AG08395 (cell line): ENCODE data around the gene PRDM11.

Source experiments
- DNase-seq: peaks from one replicate; pipeline ENCODE4 v3.0.0; 2012; ENCODE audit warnings: mixed read lengths, low spot score

The PRDM11 gene

DNA sequence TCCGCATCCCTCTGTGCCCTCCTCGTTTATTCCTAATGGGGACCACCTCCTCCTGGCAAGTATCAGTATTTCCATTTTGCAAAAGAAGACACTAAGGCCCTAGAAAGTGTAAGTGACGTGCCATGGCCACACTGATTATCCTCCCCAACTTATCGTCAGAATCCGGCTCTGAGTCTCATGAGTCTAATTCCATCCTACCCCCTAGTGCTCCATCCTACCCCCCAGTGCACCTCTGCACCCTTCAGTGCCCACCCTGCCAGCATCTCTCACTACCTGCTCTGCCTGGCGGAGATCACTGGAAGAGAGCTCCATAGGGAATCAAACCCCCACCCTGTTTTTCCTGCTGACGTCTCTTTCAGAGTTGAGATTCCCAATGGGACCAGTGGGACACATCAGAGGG, 31.8 kb downstream of the PRDM11 start:
- no peak for DNase-seq

DNA sequence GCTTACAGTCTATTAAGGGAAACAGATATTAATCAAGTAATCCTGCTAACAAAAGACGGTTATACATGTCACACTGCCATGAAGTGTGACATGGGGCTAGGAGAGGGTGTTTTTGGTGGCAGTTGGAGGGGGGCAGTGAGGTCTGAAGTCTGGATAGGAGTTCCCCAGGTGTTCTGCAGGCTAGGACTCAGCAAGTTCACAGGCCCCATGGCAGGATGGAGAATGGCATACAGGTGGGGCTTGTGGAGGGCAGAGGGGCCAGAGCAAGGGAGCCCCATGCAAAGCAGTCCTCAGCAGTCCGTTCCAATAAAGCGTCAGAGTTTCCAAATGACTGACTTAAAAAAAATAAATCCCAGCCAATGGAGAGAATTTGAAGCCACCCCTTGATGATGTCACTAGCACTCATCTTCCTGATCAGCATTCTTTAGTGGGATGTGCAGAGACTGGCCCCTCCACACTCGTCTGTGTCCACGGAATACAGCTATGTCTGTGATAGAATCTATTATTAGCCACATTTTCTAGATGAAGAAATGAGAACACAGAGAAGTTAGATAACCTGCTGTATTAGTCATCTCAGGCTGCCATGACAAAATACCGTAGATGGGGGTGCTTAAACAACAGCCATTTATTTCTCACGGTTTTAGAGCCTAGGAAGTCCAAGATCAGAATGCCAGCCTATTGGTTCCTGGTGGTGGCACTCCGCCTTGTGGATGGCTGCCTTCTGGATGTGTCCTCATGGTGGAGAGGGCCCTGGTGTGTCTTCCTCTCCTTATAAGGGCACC, 32.6 kb downstream of the PRDM11 start:
- no peak for DNase-seq

DNA sequence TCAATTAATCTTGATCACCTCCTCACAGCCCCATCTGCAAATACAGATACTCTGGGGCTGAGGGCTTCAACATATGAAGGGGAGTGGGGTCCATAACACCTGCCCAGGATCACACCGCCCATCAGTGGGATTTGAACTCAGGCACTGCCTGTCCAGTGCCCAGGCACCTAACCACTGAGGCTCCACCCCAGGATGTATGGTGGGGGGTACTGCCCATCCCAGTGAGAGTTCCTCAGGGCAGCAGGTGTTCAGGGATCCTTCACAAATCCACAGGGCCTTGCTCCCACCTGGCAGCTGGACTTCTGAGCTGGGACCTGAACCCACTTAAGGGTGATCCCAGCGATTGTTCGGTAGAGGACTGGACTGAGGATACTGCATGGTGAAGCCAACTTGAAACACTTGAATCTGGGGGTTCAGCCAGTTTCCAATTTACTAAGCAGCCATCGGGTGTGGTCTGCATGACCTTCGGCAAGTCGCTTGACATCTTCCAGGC, 33.3 kb downstream of the PRDM11 start:
- no peak for DNase-seq

DNA sequence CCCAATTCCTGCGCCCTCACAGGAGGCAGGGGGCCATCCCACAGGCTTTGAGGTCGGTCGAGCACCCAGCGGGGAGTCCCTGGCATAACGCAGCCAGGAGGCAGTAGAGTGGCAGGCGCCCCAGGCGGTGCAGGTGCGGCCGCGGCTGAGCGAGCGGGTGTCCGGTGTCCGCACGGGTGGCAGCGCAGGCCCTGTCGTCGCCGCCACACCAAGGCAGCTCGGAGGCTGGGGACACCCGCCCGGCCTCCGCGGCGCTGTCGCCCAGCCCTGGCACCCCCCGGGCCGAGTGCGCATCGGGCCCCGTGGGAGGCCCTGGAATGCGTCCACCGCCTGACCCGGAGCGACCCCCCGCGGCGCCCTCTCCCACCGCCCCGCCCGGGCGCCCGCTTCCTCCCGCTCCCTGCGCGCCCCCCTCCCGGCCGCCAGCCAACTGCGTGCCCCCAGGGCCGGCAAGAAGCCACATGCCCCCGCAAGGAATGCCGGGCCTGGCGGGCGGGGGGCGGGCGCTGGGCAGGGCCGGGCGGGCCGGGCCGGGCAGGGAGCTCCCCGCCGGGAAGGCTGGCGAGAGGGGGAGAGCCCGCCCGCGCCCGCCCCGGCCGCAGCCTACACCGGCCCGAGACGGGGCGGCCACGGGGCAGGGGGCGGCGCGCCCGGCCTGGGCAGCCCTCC, 33.9 kb downstream of the PRDM11 start:
- peak; percentile 53 for DNase-seq

DNA sequence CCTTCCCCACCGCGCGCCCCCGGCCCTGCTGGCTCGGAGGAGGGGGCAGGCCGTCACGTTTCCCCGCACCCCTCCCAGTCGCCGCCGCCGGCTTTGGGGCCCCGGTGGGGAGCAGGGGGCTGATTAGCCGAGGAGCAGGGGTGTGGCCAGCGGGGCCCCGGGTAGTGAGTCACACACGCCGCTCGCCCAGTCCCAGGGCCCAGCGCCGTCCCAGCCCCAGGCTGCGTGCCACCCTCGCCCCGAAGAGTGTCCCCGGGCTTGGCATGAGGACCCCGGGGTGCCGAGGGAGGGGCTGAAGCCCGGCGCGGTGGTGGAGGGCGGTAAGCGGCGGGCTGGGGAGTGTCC, 34.4 kb downstream of the PRDM11 start:
- peak; percentile 90 for DNase-seq

DNA sequence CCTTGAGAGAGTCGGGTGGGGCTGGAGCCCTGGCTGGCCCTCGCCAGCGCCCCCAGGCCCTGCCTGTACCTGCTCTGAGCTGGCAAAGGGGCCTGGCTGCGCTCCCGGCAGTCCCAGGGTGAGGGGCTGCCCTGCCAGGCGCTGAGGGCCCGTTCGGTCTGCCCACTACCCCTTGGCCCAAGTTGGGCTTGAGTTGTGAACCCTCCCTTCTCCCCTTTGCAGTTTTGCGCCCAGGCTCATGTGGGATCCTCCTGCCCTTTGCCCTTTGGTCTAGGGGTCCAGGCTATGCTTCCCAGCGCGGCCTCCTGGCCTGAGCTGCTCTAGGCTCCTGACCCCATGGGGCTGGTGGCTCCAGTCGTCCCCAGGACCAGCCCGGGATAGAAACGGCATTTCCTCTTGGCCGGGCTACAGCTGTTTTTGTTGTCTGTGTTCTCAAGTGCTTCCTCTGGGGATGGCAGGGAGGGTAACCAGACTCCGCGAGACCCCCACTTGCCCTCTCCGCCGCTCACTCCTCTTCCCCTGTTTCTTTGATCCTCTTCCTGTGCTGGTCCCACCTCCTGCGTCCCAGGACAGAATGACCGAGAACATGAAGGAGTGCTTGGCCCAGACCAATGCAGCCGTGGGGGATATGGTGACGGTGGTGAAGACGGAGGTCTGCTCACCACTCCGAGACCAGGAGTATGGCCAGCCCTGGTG, 34.9 kb downstream of the PRDM11 start:
- DNase-seq = no peak

DNA sequence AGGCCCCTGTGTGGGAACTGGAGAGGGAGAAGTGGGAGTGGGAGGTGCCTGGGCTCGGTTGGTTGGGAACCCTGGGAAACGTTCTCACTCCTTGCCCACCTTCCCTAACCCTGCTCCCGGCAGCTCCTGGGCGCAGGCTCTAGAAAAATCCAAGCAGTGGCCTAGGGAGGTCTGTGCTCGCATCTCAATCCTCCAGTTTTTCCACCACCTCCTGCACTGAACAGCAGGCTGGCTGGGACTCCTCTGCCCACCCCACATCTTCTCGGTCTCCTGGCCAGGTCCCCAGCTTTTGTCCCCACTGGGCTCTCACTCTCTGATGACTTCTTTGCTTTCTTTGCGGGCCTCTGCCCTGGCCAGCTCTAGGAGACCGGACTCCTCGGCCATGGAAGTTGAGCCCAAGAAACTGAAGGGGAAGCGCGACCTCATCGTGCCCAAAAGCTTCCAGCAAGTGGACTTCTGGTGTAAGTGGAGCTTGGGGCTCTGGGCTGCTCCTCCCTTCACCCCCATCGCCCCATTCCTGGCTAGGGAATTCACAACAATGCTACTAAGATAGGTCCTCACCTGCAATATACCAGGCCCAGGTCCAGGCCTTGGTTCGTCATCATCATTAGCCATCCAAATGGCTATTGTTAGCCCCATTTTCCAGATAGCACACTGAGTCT, 35.6 kb downstream of the PRDM11 start:
- DNase-seq = no peak

DNA sequence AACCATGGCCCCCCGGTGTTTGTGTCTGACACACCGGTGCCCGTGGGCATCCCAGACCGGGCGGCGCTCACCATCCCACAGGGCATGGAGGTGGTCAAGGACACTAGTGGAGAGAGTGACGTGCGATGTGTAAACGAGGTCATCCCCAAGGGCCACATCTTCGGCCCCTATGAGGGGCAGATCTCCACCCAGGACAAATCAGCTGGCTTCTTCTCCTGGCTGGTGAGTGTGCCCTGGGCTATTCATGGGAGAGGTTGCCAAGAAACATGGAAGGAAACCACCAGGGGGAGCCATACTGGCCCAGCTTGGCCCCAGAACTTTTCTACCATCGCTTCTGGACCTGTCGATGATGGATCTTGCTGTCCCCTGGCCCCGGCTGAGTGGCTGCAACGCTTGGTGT, 36.5 kb downstream of the PRDM11 start:
- peak; percentile 48 for DNase-seq

DNA sequence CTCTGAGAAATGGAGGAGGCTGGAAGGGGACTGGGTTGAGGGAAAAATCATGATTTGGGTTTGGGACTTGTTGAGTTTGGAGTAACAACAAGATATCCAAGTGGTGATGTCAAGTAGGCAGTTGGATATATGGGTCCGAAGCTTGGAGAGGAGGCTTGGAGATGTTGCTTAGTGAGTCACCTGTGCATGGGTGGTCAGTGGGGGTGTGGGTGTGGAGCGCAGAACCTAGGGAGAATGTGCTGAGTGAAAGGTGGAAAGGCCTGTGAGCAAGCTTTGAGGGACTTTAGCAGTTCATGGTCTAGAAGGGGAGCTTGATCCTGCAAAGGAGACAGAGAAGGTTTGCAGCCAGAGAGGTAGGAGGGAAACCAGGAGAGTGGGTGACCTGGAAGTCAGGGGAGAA, 38.2 kb downstream of the PRDM11 start:
- DNase-seq = no peak

DNA sequence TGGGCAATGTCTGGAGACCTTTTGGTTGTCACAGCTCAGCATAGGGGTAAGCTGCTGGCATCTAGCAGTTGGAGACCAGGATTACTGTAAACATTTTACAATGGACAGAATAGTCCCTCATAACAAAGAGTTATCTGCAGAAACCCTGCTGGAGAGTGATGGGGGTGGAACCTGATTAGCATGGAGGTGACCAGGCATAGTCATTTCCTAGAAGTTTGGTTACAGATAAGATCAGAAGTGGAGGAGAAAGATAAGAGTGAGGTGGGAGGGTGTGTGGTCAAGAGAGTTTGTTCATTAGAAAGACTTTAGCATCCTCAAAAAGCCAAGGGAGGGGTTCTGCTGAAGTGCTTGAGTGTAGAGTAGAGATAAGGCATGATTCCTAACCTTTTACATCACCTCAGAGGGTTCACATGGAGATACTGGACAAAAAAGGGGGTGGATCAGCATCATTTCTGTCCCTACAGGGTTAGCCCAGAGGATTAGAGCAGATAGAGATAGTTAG, 38.8 kb downstream of the PRDM11 start:
- no peak for DNase-seq

DNA sequence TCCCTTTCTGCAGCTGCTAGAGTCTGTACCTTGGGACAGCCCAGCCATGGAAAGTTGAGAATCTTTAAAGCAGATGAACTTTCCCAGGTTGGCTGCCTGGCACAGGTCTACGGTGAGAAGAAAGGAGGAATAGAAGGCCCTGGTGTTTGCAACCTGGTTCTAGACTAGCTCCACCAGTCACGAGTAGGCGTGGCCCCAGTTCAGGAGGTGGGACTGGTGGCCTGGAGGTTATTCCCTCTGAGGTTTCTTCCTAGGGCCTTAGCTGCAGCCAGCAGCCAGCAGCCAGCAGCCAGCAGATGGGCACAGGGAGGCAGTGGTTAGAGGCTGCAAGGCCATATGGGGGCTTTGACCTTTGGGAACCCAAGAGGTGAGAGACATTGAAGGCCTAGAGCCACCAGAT, 40.9 kb downstream of the PRDM11 start:
- DNase-seq = no peak

DNA sequence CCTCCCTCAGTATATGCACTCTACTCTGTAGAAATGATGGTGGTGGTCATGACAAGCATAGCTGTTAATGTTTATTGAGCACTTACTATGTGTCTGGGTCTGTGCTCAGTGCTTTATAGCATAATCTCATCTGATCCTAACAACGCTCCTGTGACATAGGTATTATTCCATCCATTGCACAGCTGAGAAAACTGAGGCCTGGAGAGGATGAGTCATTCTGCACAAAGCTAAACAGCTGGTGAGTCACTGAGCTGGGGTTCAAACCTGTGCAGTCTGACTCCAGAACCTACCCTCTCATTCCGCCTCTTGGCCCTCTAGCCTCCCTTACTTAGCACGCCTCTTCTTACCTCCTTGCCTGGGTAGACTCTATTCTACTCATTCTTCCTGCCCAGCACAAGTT, 41.7 kb downstream of the PRDM11 start:
- DNase-seq = no peak

DNA sequence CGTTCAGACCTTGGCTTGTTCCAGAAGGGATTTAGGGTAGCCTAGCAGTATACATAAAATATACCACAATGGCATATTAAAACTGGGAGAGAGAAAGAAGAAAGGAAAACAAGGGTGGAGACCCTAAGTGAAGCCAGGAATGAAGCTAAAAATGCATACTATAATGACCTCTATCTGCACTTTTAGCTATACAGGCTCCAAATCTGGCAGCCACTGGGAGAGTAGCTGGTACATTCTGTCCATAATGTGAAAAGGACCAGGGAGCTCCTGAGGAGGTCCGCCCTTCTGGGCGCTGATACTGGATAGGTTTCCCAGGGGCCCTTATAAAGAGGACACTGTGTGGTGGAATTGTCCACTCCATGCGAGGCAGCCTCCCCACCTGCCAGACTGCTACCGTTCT, 42.8 kb downstream of the PRDM11 start:
- DNase-seq = no peak

DNA sequence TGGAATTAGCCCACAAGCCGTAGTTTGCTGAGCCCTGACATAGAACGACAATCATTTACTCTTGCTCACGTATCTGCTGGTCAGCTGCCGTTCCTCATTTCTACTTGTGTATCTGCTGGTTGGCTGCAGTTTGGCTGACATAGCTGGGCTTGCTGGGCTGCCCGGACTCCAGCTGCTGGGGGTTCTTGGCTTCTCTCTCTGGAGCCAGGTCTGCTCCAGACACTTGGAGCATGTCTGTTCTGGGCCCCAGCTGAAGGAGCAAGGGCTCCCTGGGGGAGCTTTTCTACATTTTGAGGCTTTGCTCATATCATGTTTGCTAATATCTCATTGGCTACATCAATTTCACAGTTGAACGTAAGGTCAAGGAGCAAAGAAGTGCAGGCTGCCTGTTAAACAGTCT, 47.3 kb downstream of the PRDM11 start:
- DNase-seq = no peak

DNA sequence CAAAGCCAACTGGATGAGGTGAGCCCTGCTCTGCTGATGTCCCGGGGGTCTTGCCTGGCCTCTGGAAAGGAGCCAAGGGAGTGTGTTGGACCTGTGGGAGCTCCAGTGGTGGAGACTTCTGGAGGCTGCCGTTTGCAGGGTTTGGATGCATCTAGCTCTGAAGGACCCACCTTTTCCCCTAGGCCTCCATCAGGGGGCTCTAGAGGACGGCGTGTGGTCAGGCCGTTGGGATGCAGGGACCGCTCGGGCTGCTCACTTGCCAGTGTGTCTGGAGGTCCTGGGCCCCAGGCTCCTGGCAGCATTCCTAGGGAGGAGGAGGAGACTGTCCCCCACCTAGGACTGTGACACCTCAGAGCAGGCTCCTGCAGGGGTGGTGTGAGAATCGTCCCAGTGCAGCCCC, 58.3 kb downstream of the PRDM11 start:
- no peak for DNase-seq

DNA sequence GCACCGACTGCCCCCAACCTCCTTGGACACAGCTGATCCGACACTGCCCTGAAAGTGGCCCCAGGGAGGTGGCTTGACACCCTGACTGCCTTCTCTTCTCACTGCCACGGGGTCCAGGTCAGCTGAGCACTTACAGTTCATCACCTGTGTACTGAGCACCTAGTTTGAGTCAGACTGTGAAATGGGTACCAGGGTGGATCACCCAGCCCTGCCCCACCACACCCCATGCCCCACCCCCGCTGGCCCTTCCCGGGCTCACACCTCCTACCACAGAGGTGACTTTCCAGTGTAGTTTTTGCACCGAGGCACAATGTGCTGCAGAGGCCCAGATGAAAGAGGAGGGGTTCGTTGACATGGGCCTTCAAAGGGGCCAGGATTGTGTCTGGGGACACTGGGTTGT, 59.5 kb downstream of the PRDM11 start:
- DNase-seq = no peak

DNA sequence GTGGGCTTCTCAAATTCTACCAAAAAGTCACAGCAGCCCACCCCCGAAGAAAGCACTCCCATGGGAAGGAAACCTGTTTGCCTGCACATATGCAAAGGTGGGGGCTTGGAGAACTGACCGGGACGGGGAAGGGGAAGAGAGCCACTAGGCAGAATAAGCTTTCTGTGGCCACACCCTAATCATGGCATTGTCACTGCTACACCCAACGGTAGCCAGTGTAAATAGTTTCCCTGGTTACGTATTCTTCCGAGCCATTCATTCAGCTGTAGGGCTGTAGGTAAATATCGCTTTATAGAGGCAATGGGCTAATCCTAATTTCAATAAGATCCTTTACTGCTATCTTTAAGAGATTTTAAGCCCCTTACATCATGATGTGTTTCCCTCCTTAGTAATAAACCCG, 61.7 kb downstream of the PRDM11 start:
- no peak for DNase-seq

DNA sequence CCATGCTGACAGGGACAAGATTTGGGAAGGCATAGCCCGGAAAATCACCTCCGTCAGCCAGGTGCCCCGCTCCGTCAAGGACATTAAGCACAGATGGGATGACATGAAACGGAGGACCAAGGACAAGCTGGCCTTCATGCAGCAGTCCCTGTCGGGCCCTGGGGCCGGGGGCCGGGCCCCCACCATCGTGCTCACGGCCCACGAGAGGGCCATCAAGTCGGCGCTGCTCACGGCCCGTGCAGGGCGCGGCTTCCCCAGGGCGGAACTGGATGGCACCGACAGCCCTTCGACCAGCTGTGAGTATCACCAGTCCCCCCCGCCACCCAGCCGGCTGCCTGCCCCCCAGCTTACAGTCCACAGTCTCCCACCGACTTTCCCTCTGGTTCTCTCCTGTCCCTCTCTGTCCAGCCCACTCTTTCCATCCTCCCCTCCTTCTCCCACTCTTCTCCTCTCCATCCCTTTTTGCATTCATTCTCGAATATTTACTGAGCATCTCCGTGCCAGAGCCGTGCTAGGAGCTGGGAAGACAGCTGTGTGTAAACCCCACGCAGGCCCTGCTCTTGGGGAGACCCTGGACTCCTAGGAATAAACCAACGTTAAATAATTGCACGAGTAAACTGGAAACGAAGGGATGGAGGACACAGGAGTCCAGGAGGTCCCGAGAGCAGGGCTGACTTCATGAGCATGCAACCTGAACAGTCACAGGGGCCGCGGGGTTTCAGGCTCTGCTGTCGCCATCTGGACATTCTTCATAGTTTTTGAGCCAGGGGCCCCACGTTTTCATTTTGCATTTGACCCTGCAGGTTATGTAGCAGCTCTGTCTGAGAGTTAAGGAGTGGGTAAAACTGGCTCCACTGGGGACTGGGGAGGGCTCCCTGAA, 62.8 kb downstream of the PRDM11 start:
- DNase-seq = no peak

DNA sequence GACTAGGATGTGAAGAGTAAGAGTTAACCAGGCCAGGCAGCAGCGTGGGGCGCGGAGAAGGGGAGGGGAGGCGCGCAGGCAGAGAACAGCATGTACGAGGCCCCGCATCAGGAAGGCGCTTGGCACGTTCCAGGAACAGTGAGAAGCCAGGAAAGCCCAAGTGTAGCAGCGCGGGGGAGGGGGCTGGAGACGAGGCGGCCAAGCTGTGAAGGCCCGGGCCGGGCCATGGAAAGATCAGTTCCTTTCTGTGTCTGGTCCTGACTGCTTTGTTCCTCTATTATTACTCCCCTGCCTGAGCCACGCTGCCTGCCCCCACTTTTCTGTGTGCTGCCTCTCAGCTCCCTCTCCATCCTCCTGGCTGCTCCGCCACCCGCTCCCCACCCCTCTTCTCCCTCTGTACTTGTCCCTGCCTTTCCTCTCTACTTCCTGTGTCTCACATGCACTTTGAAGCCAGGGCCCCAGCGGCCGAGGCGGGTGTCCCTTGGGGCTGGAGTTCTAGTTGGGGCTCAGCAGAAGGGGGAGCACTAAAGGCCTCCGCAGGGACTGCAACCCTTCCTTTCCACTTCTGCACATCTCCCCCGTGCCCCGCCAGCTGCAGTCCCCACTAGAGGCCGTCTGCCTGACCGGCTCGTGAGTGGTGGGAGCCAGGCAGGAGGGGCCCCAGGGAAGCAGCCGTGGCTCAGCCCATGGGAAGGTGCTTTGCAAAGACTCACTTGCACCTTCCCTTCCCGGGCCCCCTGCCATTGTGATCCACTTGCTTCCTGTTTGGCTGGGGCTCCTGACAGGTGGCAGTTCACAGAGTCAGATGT, 63.7 kb downstream of the PRDM11 start:
- peak; percentile 29 for DNase-seq

DNA sequence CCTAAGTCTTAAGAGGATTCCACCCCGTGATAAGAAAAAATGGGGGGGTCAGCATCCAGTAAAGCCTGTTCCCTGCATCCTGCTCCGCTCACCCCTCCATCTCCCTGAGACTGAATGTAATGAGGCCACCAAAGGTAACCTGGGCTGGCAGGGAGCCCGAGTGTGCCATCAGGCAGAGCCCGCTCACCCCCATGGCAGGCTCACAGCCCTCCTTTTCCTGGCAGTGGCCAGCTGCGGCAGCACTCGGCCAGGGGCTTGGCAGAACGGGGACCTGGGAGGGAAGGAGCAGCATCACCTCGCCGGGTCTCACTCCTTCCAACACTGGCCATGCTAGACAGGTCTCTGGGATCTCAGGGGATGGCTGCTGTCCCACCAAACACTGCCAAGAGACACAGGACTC, 64.4 kb downstream of the PRDM11 start:
- no peak for DNase-seq

DNA sequence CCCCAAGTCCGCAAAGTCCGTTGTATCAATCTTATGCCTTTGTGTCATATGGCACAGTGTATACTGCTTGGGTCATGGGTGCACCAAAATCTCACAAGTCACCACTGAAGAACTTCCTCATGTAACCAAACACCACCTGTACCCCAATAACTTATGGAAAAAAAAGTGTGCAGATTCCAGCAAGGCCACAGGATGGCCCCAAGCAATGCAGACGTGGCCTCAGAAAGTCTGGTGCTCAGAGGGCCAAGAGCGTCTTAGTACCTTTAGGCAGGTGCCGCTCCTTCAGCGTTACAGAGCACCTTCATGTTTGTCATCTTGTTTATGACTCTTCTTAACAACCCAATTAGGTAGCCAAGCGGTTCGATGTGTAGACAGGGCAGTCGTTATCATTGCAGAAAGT, 65.3 kb downstream of the PRDM11 start:
- DNase-seq = no peak
